Measurements from ENCODE around the gene MLXIP.

GRCh38 chr12:122128481-122128880 lies 49.9 kb downstream of the MLXIP start:
- TF ChIP-seq EZH2 (IDR thresholded peaks at IDR 0.05; ENCODE audit: borderline replicate concordance, low read depth, low read length, severe bottlenecking) = no peak
- TF ChIP-seq, protein P1, sequence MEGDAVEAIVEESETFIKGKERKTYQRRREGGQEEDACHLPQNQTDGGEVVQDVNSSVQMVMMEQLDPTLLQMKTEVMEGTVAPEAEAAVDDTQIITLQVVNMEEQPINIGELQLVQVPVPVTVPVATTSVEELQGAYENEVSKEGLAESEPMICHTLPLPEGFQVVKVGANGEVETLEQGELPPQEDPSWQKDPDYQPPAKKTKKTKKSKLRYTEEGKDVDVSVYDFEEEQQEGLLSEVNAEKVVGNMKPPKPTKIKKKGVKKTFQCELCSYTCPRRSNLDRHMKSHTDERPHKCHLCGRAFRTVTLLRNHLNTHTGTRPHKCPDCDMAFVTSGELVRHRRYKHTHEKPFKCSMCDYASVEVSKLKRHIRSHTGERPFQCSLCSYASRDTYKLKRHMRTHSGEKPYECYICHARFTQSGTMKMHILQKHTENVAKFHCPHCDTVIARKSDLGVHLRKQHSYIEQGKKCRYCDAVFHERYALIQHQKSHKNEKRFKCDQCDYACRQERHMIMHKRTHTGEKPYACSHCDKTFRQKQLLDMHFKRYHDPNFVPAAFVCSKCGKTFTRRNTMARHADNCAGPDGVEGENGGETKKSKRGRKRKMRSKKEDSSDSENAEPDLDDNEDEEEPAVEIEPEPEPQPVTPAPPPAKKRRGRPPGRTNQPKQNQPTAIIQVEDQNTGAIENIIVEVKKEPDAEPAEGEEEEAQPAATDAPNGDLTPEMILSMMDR (IDR thresholded peaks at IDR 0.05; ENCODE audit: borderline replicate concordance, extremely low read depth, low read length, poor library complexity, severe bottlenecking) = no peak
